HuH-7 (cell line): ENCODE data around the gene UGT2A1.

Source experiments
- DNase-seq: peaks from one replicate; pipeline ENCODE4 v3.0.0; 2011; ENCODE audit warnings: low spot score

The UGT2A1 gene

DNA sequence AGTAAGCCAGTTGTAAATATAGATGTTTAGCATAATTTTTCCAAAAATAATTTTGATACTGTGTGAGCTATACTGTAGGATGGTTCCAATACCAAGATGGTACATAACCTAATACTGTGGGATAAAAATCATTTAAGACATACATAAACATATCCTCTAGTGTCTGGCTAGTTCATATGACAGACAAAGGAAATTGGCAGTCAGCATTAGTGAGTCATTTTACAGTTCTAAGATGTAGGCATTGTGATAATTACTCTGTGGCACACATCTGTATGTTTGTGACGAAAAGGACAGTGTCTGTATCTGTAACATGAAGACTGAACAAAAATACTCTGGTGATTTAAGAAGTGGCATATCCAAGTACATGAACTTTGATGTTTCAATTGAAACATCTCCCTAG is 63.2 kb downstream of the UGT2A1 start:
- DNase-seq: no peak

DNA sequence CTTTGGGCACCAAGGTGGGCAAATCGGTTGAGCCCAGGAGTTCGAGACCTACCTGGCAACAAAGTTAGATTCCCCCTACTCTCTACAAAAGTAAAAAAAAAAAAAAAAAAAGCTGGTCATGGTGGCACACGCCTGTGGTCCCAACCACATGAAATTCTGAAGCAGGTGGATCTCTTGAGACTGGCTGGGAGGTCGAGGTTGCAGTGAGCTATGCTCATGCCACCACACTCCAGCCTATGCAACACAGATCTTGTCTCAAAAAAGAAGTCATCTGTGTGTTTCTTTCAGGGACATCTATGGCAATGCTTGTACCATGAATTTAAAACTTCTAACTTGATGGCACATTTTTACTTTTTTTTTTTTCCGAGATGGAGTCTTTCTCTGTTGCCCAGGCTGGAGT is 68.9 kb downstream of the UGT2A1 start:
- DNase-seq: no peak

DNA sequence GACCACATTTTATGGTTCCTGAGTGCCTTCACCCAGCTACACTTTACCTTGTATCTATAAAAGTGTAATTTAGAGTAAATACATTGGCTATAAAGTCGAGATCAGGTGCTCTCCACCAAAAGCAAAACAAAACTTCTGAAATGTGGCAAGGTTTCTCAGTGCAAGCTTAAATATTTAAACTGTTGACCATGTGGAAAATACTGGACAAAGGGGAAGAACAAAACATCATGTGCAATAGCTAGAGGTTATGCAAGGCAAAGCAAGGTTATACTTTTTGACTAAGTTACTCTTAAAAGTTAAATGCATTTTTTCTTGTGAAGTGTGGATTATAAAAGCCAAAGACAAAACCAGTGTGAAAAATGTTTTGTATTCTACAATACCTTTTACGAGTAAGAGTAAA is 69.5 kb downstream of the UGT2A1 start:
- no peak for DNase-seq

DNA sequence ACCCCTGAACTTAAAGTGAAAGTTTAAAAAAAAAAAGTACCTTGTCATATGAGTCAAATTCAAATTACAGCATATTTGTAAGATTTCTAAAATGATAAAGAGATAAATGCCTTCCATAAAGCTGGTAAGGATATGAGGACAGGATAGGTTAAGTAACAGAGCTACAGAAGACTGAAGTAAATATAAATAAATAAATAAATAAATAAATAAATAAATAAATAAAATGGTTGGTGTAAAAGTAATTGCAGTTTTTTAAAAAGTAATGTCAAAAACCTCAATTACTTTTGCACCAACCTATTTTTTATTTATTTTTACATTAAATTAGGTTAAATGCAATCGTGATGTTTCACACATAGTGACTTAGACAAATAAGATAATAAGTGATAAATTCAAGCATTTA is 75.8 kb downstream of the UGT2A1 start:
- no peak for DNase-seq

DNA sequence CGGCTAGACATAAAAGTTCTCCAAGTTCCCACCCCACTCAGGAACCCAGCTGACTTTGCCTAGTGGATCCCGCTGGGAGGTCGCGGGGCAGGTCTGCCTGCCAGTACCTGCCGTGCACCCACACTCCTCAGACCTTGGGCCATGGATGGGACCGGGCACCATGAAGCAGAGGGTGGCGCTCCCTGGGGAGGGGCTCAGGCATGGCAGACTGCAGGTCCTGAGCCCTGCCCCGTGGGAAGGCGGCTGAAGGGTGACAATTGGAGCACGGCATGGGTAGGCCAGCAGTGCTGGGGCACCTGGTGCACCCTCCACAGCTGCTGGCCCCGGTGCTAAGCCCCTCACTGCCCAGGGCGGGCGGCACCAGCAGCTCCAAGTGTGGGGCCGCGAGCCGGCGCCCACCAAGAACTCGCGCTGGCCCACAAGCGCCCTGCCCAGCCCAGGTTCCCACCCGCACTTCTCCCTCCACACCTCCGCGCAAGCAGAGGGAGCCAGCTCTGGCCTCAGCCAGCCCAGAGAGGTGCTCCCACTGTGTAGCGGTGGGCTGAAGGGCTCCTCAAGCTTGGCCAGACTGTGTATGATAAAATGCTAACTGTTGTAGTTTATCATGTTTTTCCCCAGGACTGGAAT is 76.7 kb downstream of the UGT2A1 start:
- no peak for DNase-seq

DNA sequence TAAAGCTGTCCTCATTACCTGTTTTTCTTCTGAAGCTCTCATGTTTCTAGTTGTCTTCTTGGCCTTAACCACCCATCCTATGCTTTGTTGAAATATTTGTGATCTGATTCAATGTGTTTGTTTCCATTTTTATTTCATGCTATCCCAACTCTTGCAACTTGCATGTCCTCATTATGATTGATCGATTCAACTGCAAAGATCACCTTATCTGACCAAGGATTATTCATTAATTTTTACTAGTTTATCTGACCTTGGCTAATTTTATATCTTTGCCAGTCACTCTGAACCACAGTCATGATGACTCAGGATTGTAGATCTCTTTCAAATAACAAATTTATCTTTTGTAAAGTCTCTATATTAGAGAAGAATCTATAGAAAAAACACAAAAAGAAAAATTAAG is 84.3 kb downstream of the UGT2A1 start:
- DNase-seq: no peak

DNA sequence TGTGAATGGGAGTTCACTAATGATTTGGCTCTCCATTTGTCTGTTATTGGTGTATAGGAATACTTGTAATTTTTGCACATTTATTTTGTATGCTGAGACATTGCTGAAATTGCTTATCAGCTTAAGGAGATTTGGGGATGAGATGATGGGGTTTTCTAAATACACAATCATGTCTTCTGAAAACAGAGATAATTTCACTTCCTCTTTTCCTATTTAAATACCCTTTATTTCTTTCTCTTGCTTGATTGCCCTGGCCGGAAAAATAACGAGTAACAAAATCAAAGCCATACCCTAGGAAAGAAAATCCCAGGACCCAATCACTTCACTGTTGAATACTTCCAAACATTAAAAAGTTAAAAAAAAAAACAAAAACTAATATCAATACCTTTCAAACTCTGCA is 89.6 kb downstream of the UGT2A1 start:
- no peak for DNase-seq

DNA sequence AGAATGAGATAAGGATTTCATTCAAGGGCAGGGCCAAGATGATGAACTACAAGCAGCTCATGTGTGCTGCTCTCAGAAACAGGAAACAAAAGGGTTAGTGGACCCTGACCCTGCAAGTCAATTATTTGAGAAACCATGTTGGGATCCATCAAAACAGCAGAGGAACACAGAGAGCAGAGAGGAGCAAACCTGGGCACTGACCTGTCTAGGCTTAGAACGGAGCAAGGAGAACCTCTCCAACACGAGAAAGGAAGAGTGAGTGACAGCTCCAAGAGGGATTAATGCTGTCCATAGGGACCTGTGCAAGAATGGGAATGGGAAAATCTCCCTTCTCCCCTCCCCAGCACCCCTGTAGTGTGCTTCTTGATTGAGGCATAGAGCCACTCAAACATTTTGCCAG is 103.4 kb downstream of the UGT2A1 start:
- no peak for DNase-seq

DNA sequence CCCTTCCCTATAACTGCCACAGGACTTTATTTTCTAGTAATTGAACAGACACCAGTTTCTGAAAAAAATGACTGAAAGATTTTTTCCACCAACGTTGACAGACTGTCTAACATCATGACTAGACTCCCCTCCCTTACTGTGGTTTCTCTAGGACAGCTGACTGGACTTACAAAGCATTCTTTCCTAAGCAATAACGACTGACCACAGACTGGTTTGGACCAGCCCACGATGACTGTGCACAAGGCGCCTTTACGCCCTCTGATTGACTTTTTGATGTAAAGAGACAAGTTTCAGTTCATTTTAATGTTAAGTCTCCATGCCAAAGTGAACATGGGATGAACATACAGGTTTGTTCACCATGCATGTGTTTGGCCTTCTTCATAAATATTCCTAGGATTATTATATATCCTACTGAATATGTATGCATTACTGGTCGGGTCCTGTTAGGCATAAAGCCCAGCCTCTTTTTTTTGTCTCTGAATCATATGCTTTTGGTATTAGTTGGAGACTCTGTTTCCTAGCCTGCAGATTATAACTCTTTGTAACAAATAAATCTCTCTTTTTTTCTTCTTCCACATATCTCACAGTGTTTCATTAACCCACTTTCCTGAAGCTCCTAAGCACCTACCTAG is 106.8 kb downstream of the UGT2A1 start:
- DNase-seq: no peak
